CD14-positive monocyte (primary cell): ENCODE measurements around the gene RAG2. TPM values are rescaled to one million over a fixed set of nuclear protein-coding genes. Genes with fewer than 3 reads are reported as not detected.

Source experiments
- DNase-seq, 3 donors: peaks; one replicate each; pipeline ENCODE4 v3.0.0-alpha.2; 2011 to 2022
- H2AFZ ChIP-seq: 2 replicates; pipeline ENCODE4 v1.6.0; 2012; ENCODE audit warnings: mild to moderate bottlenecking, low read depth, low read length, inconsistent platforms; ENCODE audit not compliant: insufficient read depth, poor library complexity, severe bottlenecking
- H3K27ac ChIP-seq, 2 donors: 1 replicate in 1 of 2; 2 replicates in 1 of 2; pipeline ENCODE4 v1.5.1; 2012 to 2013; ENCODE audit warnings: low read length in 2 of 2, control low read depth in 1 of 2, inconsistent platforms in 1 of 2, low read depth in 1 of 2, mild to moderate bottlenecking in 1 of 2
- H3K27me3 ChIP-seq, 2 donors: one replicate each; pipeline versions ENCODE4 v1.6.0 to v1.6.1; 2011 to 2013; ENCODE audit warnings: low read length in 2 of 2; ENCODE audit not compliant: control insufficient read depth in 2 of 2, insufficient read depth in 2 of 2
- H3K36me3 ChIP-seq, 2 donors: replicated peaks in 1 of 2; 1 replicate in 1 of 2; 2 replicates in 1 of 2; pipeline versions ENCODE4 v1.5.1 to v1.6.1; 2012 to 2013; ENCODE audit warnings: low read length in 2 of 2, control low read depth in 1 of 2, inconsistent platforms in 1 of 2, mild to moderate bottlenecking in 1 of 2; ENCODE audit not compliant: insufficient read depth in 2 of 2, control insufficient read depth in 1 of 2
- H3K4me1 ChIP-seq, 2 donors: 1 replicate in 1 of 2; 2 replicates in 1 of 2; pipeline versions ENCODE4 v1.5.1 to v1.6.1; 2012 to 2013; ENCODE audit warnings: low read length in 2 of 2, control low read depth in 1 of 2, inconsistent platforms in 1 of 2, mild to moderate bottlenecking in 1 of 2, moderate library complexity in 1 of 2; ENCODE audit not compliant: insufficient read depth in 2 of 2, control insufficient read depth in 1 of 2
- H3K4me2 ChIP-seq: replicated peaks from 2 replicates; pipeline ENCODE3; 2012; ENCODE audit warnings: low read length, moderate library complexity, mild to moderate bottlenecking; ENCODE audit not compliant: poor library complexity, severe bottlenecking; ENCODE audit errors: extremely low read depth
- H3K4me3 ChIP-seq, 3 experiments: fragments of 200-600 bp in 1 of 3; sonication (generic) in 1 of 3; replicated peaks in 1 of 3; 1 replicate in 2 of 3; 2 replicates in 1 of 3; pipeline ENCODE4 v1.5.1; 2011 to 2013; ENCODE audit warnings: low read length in 3 of 3, mild to moderate bottlenecking in 3 of 3, control low read depth in 2 of 3, low read depth in 2 of 3, inconsistent platforms in 1 of 3, moderate library complexity in 1 of 3
- H3K79me2 ChIP-seq: 2 replicates; pipeline ENCODE4 v1.6.0; 2012; ENCODE audit warnings: mild to moderate bottlenecking, control low read depth, inconsistent platforms, low read length, moderate library complexity; ENCODE audit not compliant: insufficient read depth
- H3K9ac ChIP-seq: 2 replicates; pipeline ENCODE4 v1.6.0; 2017; ENCODE audit warnings: low read length, mild to moderate bottlenecking; ENCODE audit not compliant: insufficient read depth, poor library complexity, severe bottlenecking
- H3K9me3 ChIP-seq, 2 donors: replicated peaks in 1 of 2; 1 replicate in 1 of 2; 2 replicates in 1 of 2; pipeline versions ENCODE4 v1.5.1 to v1.6.1; 2012 to 2013; ENCODE audit warnings: low read length in 2 of 2, control low read depth in 1 of 2; ENCODE audit not compliant: control insufficient read depth in 1 of 2, insufficient read depth in 1 of 2
- H4K20me1 ChIP-seq: 2 replicates; pipeline ENCODE4 v1.6.0; 2012; ENCODE audit warnings: mild to moderate bottlenecking, low read length, control low read depth, moderate library complexity; ENCODE audit not compliant: insufficient read depth
- H3K27ac Mint-ChIP-seq, 7 donors: one replicate each; pipeline ENCODE4 v1.8.0; 2020; ENCODE audit warnings: mild to moderate bottlenecking in 7 of 7, mixed read lengths in 7 of 7, moderate library complexity in 6 of 7, inconsistent platforms in 2 of 7
- H3K27me3 Mint-ChIP-seq, 3 donors: one replicate each; pipeline ENCODE4 v1.8.0; 2021 to 2022; ENCODE audit warnings: low read depth in 3 of 3, mild to moderate bottlenecking in 3 of 3, mixed read lengths in 3 of 3, moderate library complexity in 3 of 3, inconsistent platforms in 1 of 3
- H3K36me3 Mint-ChIP-seq, 2 donors: one replicate each; pipeline ENCODE4 v1.8.0; 2020; ENCODE audit warnings: mixed read lengths in 2 of 2, inconsistent platforms in 1 of 2, mild to moderate bottlenecking in 1 of 2
- H3K4me1 Mint-ChIP-seq: one replicate; pipeline ENCODE4 v1.8.0; 2020; ENCODE audit warnings: mild to moderate bottlenecking, mixed read lengths
- H3K4me3 Mint-ChIP-seq, 2 donors: one replicate each; pipeline ENCODE4 v1.8.0; 2020; ENCODE audit warnings: mild to moderate bottlenecking in 2 of 2, mixed read lengths in 2 of 2, moderate library complexity in 1 of 2
- H3K9me3 Mint-ChIP-seq, 7 donors: one replicate each; pipeline ENCODE4 v1.8.0; 2020 to 2022; ENCODE audit warnings: mixed read lengths in 7 of 7, mild to moderate bottlenecking in 6 of 7, moderate library complexity in 6 of 7, inconsistent platforms in 2 of 7
- CTCF ChIP-seq: fragments of 200-600 bp; IDR thresholded peaks from one replicate; pipeline ENCODE4 v1.8.0; 2022; ENCODE audit warnings: antibody characterized with exemption, mild to moderate bottlenecking
- WGBS: methylation state at CpG from one replicate; pipeline ENCODE4 v1.1.5; 2013; ENCODE audit warnings: missing lambda C conversion rate; ENCODE audit not compliant: insufficient coverage; 5-methylcytosine and 5-hydroxymethylcytosine counted together
- intact Hi-C, 2 donors: fragments of 100-400 bp; cut with micrococcal nuclease; formaldehyde crosslinking; loops; one replicate each; pipeline versions ENCODE4 v1.15.0 to v1.15.1; 2023
- polyA plus RNA-seq, 3 donors: library from polyadenylated mRNA; depleted of rRNA in 1 of 3; unstranded in 2 of 3; stranded (reverse) in 1 of 3; fragments of 300-500 nt in 2 of 3; fragments of >200 nt in 1 of 3; fragmentation: Illumina TruSeq in 2 of 3; gene quantifications; 1 replicate in 2 of 3; 2 replicates in 1 of 3; pipeline ENCODE4 v1.2.3, GENCODE V29; 2012 to 2021

The RAG2 gene
- polyA plus RNA-seq, 3 donors, result not detected

- H3K4me1 ChIP-seq, result peaks cover 3 to 9% of the 10 kb centered on the region in 2 donors
- Mint-ChIP-seq H3K4me3 (no peak overlapping the region), H3K4me1 (peaks cover 10% of the 10 kb centered on the region), H3K9me3 (no peaks in the 10 kb centered on the region), H3K27ac (no peak overlapping the region), H3K36me3 (no peaks in the 10 kb centered on the region), H3K27me3 (peaks cover 13 to 24% (median 15%) of the 10 kb centered on the region in 3 donors)
- no peak for DNase-seq
- H2AFZ ChIP-seq, result no peak overlapping the region
- H3K27me3 ChIP-seq, result peaks cover 12 to 19% of the 10 kb centered on the region in 2 donors
- H3K9ac ChIP-seq, result no peak overlapping the region
- no peaks in the 10 kb centered on the region for H3K9me3 ChIP-seq
- H4K20me1 ChIP-seq, result no peaks in the 10 kb centered on the region
- H3K79me2 ChIP-seq, result no peaks in the 10 kb centered on the region
- no peak for TF ChIP-seq CTCF
- no peak overlapping the region for H3K27ac ChIP-seq
- no peak overlapping the region for H3K4me3 ChIP-seq
- no peak overlapping the region for H3K4me2 ChIP-seq
- WGBS, result 80% methylated on average over 1 of the region's 4 CpGs
- intact Hi-C loops, result no loop called here
- no peaks in the 10 kb centered on the region for H3K36me3 ChIP-seq
Observed at GRCh38 chr11:36590513-36590912, 7.5 kb downstream of the RAG2 start.

GRCh38 chr11:36588099-36588498 is 9.9 kb downstream of the RAG2 start:
- peaks cover 13 to 19% (median 15%) of the 10 kb centered on the region in 3 donors for H3K27me3 Mint-ChIP-seq
- Histone ChIP-seq H4K20me1 (no peaks in the 10 kb centered on the region), H3K4me1 (no peaks in the 10 kb centered on the region), H3K79me2 (no peaks in the 10 kb centered on the region), H2AFZ (no peak overlapping the region), H3K4me2 (no peak overlapping the region), H3K36me3 (no peaks in the 10 kb centered on the region), H3K9ac (no peak overlapping the region), H3K27me3 (peaks cover 12 to 19% of the 10 kb centered on the region in 2 donors), H3K27ac (no peak overlapping the region), H3K9me3 (no peaks in the 10 kb centered on the region), H3K4me3 (no peak overlapping the region)
- no peak overlapping the region for H3K4me3 Mint-ChIP-seq
- no peak overlapping the region for H3K27ac Mint-ChIP-seq
- 91% methylated on average over 1 of the region's 1 CpG for WGBS
- no peak for DNase-seq
- intact Hi-C loops, result no loop called here
- no peaks in the 10 kb centered on the region for H3K36me3 Mint-ChIP-seq
- H3K9me3 Mint-ChIP-seq, result no peaks in the 10 kb centered on the region
- H3K4me1 Mint-ChIP-seq, result peaks cover 2% of the 10 kb centered on the region
- TF ChIP-seq CTCF, result no peak
